NOMO-1 treated with dmso at 0.1 percent for 144 hours (cell line): ENCODE data around the gene FGD2.
"Not testable (repeated sequence)": the region's sequence is repeated elsewhere in the genome, so short reads cannot be mapped to it uniquely, and the experiment has no call there.

Experiments used
- DNase-seq: peaks from one replicate; lab custom pipeline; 2025; ENCODE audit not compliant: unreplicated experiment; lab: John Stamatoyannopoulos, UW

Gene FGD2

DNA sequence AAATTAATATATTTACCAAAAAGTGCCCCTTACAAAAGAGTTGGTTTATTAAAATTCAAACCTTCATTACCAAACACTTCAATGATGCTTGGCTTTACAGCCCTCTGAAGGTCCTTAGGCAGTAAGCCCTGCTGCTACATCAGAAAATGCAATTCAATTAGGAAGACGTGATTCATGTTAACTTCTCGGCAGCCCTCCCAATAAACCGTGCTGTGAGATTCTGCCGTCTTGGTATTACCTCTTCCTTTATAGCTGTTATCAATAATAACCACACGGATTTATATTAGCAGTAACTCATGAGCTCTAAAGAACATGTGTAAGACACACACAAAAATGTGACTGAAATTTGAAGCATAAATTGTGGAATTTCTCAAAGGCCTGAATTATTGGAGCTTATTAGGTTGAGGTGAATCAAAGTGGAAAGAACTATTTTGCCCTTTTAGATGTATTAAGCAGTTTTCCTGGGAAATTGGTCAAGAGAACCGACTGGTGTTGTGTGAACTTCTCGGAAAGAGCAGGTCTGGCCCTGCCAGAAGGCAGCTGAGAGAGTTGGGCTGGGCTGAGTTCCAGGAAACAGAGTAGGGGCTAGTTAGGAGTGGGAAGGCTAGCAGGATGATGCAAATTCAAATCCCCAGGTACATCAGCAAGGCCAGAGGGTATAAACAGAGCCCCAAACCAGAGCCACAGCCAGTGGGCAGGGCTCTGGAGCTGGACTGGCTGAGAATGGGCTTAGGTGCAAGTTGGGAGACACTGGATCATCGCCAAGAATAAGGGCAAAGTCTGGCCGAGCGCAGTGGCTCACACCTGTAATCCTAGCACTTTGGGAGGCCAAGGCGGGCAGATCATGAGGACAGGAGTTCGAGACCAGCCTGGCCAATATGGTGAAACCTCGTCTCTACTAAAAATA is 33.1 kb downstream of the FGD2 start:
- DNase-seq: no peak

DNA sequence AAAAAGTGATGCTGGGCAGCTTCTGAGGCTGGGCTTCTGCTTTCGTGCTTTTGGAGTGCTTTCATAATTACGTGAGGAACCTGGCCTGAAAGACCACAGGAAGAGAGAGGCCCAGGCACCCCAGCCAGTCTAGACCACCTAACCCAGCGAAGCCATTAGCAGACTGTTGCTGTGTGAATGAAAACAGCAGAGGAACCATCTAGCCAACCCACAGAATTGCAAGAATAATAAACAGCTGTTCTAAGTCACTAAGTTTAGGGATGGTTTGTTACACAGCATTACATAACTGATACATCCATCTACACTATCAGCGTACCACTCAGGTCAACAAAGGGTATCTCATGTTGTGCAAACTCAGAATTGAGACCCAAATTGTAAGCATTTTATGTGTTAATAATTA is 34.5 kb downstream of the FGD2 start:
- DNase-seq: peak; percentile 27

- no peak for DNase-seq
Measured at GRCh38 chr6:37041521-37041920, 36.1 kb downstream of the FGD2 start.

- DNase-seq: no peak
Measured at GRCh38 chr6:37042150-37042549, 36.7 kb downstream of the FGD2 start.

DNA sequence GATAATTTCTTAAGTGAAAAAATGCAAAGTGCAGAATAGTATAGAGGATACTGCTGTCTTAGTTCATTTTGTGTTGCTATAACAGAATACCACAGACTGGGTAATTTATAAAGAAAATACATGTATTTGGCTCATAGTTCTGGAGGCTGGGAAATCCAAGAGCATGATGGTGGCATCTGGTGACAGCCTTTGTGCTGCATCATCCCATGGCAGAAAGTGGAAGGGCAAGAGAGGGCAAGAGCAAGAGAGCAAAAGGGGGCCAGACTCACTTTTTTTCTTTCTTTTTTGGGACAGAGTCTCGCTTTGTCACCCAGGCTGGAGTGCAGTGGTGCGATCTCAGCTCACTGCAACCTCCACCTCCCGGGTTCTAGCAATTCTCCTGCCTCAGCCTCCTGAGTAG is 37.6 kb downstream of the FGD2 start:
- not testable (repeated sequence) for DNase-seq

DNA sequence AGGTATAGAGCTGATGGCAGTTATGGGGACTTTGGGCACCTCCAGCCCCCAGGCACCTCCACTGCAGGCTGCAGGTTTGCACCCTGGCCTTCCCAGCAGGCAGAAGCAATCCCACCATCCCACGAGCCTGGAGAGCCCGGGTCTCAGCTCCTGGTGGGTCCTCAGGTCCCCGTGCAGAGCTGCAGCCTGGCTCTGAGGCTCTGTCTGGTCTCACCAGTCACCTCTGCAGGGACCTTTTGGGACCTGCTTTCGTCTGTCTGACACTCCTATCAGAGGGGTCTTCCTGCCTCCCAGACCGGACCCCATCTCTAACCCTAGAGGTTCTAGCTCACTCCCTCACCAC is 41.9 kb downstream of the FGD2 start:
- no peak for DNase-seq

DNA sequence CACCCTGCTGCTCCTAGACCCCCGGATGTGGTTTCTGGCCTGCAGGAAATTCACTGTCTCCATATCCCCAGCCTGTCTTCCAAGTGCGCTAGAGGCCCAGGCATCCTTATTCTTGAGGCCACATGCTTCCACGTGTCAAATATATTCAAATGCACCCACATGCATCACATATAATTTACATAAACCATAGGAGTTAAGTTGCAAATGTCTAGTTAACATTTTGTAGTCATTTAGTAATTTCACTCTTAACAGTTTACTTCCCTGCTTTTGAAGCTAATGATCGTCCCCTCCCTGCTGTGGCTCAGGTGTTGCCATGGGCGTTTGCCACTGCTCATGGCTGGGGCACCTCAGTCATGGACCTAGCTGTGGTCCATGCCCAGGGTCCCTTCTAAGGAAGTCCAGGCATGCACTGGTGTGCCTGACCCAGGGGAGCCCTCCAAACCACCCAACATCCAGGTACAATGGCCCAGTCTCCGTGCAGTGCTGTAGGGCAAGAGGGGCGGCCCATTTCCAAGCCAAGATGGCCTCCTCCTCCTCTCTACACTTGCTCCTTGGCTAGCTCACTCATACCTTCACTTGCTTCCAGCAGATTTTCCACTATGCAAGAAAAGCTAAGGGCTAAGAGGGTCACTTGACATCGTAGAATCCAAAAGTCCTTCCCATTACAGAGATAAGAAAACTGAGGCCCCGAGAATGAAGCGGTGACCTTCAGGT is 42.4 kb downstream of the FGD2 start:
- no peak for DNase-seq

GRCh38 chr6:37048403-37048850 is 43.0 kb downstream of the FGD2 start:
- no peak for DNase-seq

DNA sequence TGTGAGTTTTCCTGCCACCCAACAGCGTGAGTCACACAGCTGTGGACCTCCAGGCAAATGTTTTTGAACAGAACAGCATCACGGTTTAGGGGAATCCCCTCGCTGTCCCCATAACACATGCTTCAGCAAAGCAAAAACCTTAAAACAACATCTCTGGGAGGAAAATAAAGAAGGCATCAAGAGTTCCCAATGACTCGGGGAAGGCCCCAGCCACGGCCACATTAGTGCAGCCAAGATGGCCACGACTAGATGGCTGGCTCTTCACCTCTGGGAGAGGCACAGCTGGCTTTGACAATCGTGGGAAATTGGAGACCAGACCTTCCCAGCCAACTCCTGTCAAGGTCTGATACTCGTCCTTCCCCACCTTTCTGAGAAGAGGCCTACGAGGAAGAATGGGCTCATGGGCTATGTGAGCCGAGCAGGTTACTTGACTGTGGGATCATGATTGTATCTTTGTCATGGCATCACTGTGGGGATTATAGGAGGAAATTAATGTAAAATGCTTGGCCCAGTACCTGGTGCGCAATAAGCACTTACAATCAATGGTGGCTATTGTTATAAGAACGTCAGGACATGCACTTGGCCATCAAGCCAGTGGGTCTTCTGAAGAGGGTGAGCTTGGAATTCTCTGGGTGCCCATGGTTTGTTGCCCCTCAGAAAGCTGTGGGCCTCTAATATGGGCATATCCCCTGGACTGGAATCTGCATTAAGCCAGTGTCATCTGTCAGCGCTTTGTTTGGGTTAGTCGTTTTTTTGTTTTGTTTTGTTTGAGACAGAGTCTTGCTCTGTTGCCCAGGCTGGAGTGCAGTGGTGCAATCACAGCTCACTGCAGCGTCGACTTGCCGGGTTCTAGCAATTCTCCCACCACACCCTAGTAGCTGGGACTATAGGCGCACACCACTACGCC is 43.6 kb downstream of the FGD2 start:
- no peak for DNase-seq

DNA sequence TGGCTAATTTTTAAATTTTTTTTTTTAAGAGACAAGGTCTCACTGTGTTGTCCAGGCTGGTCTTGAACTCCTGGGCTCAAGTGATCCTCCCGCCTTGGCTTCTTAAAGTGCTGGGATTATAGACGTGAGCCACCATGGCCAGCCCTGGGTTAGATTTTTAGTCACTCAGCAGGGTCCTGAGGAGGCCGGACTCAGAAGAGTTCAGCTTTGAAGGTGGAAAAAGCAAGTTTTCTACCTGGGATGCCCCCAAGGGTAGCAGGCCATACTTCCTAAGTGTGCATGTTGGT is 44.2 kb downstream of the FGD2 start:
- DNase-seq: no peak

DNA sequence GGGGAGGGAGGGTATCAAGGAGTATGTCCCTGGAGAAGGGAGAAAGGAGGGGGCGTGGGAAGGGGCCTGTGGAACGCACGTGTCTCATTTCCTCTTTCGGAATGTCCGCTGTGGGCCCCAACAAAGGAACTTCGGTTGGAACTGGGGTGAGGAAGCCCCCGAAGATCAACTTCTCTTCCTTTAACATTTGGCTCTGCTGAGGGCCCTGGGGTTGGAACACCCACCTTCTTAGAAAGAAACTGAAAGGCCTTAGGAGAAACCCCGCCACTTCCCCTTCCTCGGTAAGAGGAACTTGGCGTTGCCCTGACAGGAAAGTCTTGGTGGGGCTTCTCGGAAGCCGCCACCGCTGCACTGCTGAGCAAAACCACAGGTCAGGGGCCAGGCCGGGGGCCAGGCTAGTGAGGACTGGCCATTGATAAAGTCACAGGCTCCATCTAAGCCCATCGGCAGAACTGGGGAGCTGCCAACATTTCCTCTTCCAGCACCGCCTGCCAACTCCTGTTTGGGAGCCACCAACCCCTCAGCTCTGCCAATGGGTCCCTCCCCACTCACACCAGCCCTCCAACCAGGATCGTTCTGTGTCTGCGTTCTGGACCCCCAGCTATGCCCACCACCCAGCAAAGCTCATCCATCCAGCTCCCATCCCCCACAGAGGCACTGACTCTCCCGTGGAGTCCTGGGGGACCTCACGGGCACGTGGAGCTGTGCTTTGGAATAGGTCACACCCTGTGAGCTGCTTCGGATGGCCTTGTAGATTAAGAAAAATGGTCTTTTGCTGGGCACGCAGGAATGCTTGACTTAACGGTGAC is 44.8 kb downstream of the FGD2 start:
- DNase-seq: peak; percentile 95

DNA sequence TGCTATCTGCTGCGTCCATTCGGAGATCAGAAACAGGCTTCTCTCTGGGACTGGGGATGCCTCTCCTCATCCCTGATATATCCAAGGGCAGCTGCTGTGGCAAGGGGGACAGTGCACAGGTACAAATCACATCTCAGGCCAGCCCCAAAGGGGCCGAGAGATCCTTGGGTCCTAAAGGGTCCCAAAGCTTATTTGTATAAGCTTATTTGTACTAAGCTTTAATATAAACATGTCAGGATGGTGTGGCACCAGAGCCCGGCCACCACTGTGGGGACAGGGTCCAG is 45.3 kb downstream of the FGD2 start:
- no peak for DNase-seq

- DNase-seq: peak; percentile 57
Measured at GRCh38 chr6:37051138-37052026, 45.9 kb downstream of the FGD2 start.

- no peak for DNase-seq
Measured at GRCh38 chr6:37052027-37052628, 46.7 kb downstream of the FGD2 start.

DNA sequence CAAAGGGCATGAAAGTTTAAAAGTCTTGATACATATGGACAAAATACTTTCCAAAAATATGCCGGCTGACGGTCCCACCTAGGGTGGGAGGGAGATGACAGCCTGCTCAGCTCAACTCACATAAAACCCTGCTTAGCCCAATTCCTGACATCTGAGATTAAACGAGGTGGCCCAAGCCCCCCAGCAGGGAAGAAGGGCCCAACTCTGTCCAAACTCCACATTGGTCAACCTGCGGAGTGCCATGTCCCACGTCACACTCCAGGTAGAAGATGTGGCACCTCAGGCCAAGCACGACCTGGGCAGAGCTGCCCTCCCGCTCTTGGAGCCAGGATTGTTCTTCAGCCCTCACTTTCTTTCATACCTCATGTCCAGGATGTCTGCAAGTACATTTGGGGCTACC is 48.2 kb downstream of the FGD2 start:
- no peak for DNase-seq

- no peak for DNase-seq
Measured at GRCh38 chr6:37054171-37054570, 48.7 kb downstream of the FGD2 start.

- no peak for DNase-seq
Measured at GRCh38 chr6:37054580-37054979, 49.1 kb downstream of the FGD2 start.

DNA sequence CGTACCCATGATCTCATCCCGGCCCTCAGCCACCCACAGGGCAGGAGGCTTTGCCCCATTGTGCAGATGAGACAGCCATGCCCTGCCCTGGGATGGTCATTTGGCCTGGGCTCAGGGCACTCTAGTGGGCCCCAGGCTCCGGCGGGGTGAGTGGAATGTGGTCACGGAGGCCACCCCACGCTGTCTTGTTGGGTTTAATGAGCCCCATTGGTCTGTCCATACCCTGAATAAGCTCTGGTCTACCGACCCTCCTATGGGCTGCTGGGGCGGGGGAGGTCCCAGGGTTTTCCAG is 50.6 kb downstream of the FGD2 start:
- DNase-seq: no peak

GRCh38 chr6:37056439-37057127 is 51.1 kb downstream of the FGD2 start:
- no peak for DNase-seq
